ENCODE data around the gene IFIH1.

The IFIH1 gene

DNA sequence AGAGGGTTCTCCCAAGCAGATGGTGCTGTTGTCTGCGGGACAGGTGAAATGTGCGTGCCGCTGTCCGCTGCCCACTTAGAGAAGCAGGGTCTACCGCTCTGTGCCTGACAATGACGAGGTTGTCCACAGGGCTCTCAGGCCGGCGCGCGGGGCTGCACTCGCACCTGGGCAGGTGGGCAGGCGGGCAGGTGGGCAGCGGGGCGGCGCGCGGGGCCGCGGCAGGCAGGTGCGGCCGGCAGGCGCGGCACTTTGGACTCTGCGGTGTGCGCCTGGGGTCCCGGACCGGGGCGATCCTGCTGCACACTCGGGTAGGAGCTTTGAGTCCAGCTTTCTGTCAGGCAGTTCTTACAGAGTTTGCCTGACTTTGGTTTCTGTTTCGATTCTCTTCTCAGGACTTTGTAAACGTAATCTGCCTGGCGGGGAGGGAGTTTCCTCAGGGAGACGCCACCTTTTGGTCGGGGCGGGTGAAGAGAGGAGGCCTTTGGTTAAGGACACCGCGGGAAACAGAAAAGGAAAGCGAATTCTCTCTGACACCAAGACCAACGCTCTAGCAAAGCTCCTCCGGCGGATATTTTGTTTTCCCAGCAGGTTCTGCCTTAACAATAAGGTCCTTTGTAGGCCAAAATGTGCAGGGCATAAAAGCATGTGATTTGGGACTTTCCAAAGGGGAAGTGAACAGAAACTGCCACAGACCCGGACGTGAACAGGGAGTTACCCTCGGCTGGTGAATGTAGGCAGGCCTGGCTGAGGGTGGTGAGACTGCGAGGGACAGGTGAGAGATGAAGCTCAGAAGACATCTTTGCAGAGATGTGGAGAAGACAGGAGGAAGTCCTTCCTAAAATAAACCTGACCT is at the start of gene IFIH1:
Gene IFIH1, minus strand, starts transcription at position 357 of the 853 bp plus-strand sequence. CDS start 377 bp downstream, outside the sequence.
- DNase-seq (ENCODE audit: low spot score) = peak; percentile 72

DNA sequence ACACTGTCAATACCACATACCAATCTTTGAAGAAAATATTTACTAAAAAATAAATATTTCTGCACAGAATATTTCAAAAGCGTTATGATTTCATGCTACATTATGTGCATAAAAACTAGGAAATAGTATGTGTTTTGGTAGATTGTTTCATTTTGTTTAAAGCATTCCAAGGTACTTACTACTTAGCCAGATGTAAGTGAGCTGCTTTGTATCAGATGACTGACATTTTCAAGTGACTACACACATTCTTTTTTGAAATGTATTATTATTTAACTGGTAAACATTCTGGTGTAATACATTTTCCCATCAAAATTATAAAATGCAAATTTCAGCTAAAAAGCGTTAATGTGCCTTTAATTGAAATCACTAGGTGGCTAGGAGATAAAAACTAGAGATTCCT is 46.9 kb upstream of the IFIH1 start:
- no peak for DNase-seq (ENCODE audit: low spot score)

DNA sequence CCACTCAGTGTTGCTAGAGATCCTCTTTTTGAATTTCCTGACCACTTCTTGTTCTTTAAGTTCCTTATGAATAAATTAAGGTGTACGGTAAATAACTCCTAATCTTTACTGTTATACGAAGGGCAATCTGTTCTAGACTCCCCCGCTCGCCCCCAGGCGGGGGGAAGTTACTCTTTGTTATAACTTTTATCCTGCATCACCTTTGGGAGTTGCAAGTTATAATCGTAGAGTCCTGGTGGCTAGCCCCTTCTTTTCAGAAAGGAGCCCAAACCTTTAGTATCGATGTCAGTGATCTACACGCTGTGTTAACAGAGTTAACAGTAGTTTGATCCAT is 26.1 kb upstream of the IFIH1 start:
- DNase-seq (ENCODE audit: low spot score) = no peak

DNA sequence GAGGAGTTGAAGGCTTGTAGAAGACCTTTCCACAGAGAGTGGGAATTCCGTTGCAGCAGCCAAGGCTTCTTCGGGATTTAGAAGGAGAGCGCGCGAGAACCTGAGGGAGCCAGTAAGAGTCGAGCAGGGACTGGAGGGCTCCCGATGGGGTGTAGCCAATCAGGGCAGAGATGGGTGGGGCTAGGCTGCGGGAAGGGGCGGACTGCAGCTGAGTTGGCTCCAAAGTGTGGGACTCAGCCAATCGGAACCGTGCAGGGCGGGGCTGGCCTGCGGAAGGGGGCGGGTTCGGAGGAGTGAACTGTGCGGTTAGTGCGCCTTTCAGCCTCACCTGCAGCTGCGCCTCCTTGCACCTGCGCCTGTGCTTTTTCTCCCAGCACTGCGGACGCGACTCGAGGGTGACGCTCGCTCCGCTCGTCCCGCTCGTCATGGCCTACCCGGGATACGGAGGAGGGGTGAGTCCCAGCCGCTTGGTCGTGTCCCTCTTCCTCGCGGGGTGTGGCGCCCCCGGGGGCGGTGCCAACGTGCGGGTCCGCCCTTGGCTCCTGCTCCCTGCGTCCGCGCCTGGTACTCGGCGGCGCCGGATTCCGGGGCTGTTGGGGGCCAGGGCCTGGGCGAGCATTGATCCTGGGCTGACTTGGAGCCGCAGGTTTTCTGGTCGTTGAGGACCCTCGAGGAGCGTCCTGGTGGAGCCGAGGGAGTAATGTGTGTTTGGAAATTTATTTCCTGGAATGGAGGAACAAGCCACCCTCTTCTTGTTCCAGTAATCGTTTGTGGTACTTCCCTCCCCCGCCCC is 25.5 kb upstream of the IFIH1 start, which contains the start of gene GCA:
Gene GCA, plus strand, starts transcription at position 309 of the 793 bp plus-strand sequence. Its CDS starts 117 bp downstream, at position 426.
- DNase-seq (ENCODE audit: low spot score) = peak; percentile 86

DNA sequence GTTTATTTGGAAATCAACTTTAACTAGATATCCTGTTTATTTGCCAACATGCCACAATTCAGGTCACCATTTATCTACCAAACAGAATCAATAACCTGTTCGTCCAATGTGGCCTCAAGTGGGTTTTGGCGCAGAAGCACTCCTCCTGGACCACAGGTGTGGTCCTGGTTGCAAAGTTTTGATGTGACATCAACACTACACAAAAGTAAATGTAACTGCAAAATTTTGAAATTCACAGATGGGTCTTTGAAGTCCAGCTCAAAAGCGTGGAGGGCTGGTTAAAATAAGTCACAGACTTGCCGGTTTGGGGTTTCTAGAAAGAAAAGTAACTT is 25.0 kb upstream of the IFIH1 start:
- DNase-seq (ENCODE audit: low spot score) = no peak

DNA sequence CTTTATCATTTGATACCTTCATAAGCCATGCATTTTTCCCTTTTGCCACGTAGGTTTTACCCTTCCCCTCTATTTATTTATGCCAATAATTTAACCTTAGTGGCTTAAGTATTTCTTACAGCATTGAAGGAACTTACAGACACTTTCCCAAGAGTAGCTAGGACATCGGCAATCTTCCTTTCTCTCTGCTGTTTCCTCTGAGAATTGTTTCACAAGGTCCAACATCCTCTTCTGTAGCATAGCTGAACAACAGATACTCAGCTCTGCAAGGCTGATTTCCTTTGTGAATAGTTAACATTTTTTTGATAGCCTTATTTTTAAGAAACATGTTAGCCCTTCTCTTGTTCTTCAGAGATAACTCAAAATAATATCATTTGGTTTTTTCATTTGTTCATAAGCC is 24.4 kb upstream of the IFIH1 start:
- DNase-seq (ENCODE audit: low spot score) = no peak

DNA sequence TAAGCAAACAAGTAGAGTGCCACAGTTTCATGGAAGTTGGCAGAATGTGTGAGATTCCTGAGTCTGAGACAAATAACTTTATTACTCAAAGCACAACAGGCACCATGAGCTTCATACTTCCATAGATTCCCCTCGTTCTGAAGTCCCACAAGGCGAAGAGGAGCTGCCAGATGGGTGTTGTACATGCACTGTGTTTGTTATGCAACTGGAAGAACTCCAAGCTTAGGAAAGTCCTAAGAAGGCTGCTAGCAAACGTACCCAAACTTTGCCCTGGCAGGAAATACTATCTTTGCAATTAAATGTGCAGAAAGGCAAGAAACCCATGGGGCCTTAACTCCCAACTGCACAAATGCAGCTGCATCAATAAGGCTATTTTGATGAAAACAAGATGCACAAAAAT is 23.8 kb upstream of the IFIH1 start:
- no peak for DNase-seq (ENCODE audit: low spot score)

DNA sequence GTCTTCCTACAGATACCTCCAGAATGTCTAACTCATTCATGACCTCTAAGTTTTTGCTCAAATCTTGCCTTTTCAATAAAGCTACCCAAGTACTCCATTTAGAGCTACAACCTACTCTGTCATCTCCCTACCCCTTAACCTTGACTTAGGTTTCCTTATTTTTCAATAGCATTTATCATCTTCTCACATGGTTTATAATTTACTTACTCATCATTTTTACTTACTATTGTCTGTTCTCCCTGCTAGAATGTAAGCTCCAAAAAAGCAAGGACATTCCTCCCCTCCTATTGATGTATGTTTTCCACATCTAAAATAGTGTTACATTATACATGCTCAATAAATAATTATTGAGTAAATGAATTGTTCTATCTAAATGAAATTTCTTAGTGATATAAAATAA is 22.3 kb upstream of the IFIH1 start:
- DNase-seq (ENCODE audit: low spot score) = no peak

DNA sequence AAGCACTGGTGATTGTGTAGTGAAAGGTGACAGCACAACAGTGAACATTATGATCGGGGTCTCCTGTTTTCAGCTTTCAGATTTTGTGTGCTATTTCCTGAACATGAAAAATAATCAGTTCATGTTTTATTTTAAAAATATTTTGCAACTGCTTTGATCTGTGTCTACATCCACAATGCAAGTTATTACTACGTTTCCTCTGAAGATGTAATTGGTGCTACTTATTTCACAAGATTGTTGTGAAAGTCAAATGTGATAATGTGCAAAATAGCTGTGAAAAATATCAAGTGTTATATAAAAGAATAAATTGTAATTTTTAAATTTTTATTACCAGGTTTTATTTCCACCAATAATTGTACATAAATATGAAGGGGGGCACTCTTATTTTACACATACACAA is 19.4 kb upstream of the IFIH1 start:
- DNase-seq (ENCODE audit: low spot score) = no peak

DNA sequence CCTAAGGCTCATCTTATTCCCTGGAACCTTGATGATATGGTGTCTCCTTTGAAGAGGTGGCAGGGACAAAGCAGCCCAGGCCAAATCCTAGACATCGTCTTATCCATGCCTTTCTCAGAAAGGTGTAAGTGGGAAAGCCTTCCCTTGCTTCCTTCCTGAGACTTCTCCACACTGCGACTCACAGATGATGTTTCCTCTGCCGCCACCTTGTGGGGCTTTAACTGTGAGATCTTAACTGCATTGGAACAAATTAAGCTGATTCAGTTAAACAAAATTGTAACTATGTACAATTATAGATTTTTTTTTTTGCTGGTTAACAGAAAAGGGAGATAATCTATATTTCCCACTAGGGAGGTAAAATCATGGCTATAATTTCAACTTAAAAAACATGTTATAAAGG is 15.5 kb upstream of the IFIH1 start:
- DNase-seq (ENCODE audit: low spot score) = no peak

DNA sequence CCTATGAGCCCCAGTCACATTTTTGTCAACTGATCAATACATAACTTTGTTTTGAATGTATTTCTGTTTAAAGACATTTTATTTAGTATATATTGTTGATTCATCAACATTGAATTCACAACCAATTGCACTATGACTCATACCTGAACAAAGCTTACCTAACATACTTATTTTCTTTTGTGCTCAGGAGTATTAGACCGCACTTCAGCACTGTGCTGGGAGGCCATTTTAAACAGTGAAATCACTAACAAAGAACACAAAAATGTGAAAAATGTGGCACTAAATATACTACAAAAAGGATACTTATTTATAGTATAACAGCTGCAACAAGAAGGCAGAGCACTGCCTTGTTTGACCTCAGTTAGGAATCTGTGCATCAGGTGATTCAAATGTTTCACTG is 12.4 kb upstream of the IFIH1 start:
- DNase-seq (ENCODE audit: low spot score) = no peak

DNA sequence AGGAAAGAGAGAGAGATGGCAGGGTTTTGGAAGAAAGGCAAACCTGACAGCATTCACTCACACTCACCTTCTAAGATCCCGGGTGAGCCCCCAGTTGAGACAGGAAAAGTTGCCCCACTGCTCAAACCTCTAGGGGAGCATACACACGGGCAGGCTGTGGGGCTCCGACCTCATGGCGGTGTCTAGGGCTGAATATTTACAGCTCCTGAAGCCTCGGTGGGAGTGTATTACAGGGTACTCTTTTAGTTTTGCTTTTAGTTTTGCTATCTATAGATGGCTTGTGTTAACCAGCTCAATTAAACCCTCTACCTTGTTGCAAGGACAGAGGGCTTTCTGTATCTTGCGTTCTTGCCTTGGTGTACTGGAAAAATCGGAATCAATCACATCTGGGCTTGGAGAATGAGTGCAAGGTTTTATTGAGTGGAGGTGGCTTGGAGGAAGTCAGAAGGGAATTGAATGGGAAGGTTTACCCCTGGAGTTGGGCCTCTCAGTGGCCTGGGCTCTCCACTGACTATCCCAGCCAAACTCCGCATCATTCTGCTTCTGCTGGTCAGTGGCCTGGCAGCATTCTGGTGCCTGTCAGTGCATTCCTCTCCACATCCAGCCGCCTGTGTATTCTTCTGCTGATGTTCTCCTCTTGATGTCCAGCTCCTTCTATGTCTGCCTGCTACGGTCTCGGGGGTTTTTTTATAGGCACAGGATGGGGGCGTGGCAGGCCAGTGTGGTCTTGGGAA is 10.1 kb upstream of the IFIH1 start:
- DNase-seq (ENCODE audit: low spot score) = no peak

DNA sequence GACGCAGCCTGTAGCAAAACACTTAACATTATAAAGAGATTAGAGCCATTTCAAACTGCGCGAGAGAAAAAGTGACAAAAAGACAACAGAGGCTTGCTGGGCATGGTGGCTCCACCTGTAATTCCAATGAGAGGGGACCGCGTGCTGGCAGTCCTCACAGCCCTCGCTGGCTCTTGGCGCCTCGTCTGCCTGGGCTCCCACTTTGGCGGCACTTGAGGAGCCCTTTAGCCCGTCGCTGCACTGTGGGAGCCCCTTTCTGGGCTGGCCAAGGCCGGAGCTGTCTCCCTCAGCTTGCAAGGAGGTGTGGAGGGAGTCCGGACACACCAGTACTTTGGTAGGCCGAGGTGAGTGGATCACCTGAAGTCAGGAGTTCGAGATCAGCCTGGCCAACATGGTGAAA is 9.3 kb upstream of the IFIH1 start:
- DNase-seq (ENCODE audit: low spot score) = no peak

DNA sequence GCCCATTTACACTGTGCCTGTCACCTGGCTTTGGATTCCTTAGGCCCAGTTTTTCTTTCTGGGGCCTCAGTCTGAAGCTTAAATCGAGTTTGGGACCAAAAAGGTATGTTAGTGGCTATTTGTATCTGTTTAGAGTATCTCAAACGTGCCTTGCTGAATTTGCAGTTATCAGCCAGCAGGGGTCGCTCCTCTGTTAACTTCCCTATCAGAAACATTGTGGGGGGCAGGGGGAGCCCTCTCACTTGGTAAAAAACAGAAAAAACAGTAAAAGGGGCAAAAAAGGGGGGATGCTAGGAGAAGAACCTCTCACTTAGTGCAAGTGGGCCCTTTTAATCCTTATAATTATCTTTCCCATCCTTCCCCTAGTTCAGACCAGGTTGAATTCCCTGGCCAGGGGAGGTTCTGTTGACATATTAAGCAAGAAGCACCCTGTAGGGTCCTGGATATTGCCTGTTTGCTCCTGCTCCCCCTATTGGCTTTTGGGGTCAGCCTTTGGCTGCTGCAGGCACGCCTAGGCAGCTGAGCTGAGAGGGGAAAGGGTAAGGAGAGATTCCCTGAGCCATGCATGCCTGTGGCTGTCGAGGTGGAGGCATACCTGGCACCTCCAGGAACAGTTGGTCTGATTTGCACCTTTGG is 8.8 kb upstream of the IFIH1 start:
- no peak for DNase-seq (ENCODE audit: low spot score)

DNA sequence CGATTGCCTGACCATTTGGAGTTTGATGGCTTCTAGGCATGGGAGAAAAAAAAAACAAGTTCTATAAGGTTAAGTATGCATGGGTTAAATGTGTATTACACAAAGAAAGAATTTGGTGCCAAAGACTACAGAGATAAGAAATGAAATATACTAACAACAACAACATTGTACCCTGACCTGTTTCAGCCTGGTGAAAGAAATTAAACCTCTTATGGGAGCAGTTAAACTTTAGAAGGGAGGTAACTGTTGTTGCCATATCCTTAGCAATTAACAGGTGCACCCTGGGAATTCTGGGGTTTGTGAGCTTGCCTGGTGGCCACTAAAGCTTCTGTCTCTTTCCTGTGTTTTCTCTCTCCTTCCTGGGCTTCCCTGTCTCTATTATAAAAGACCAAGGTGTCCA is 6.5 kb upstream of the IFIH1 start:
- DNase-seq (ENCODE audit: low spot score) = no peak

DNA sequence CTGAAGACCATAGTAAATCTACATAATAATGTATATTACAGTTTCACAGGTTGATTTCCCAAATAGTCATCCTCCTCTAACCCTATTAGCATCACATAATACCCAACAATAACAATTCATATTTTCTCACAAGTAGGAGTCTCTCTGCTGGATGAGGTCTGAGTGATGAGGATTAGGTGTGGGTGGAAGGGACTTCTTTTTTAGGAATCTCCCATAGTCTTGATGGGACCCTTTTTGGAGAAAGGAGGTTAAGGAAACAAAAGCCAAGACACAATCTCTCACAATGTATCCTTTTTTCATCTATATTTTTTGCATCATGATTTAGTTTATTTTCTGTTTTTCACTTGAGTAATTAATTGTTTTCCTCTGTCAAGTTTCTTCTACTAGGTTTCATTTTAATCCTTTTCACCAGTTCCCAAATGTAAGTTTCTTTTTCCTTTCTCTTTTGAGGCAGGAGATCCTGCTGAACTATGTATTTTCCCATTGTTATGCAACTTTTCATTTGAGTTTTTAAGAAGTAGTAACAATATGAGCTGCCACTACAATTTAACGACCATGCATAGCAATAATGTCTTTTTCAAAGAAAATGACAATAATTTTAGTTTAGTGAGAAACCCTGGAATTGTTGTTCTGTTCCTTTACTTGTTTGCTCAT is 2.5 kb upstream of the IFIH1 start:
- no peak for DNase-seq (ENCODE audit: low spot score)

DNA sequence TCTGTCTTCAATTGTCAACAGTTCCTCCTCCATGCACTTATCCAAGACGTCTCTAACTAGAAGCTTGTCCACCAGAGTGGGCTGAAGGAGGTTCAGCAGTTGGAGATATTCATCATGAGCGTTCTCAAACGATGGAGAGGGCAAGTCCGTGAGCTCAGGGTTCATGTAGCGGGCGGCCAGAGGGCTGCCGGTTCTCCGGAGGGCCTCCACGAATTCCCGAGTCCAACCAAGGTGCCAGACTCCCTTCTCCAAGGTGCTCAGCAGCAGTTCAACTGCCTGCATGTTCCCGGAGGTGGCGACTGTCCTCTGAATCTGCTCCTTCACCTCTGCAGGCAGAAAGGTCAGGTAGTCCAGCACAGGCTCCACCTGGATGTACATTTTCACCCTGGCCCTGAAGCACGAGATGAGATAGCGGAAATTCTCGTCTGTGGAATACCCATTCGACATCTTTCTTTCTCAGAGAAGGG is 590 bp downstream of the IFIH1 start:
- no peak for DNase-seq (ENCODE audit: low spot score)

DNA sequence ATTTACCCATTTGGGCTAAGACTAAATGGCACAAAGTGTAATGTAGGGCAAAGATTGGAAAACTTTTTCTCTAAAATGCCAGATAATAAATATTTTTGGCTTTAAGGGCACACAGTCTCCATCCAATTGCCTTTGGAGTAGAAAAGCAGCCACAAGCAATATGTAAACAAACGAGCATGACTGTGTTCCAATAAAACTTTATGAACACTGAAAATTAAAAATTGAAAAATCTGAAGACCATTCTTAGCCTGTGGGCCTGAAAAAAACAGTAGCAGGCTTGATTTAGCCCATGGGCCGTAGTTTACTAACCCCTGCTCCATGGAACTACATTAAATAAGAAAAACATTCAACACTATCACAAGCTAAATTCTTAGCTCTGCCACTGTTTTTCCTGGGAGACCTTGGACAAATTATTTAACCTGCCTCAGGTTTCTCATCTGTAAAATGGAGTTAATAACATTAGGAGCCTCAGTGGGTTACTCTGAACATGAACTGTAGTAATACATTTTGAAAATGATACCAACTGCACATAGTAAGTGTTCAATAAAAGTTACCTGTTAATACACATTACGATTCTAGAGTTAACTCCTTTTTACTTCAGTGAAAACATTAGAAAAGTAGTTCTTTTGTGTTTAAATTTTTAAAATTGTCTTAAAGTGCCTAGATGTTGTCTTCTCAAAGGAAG is 1.3 kb downstream of the IFIH1 start:
- DNase-seq (ENCODE audit: low spot score) = no peak

DNA sequence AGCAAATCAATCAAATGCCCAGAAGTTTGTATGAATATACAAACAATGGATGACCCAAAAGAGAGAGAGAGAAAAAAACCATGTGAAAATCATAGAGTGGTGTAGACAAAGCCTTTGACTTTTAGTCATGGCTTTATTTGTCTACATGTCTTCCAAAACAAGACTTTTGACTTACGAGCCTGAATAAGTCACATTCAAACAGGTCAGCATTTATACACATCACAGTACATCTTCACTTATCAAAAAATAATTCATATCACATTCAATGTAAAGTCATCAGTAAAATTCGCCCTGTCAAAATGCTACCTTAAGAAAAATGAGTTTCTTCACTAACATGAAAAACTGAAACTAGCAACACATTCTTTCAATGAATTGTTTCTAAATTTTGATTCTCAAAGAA is 1.9 kb downstream of the IFIH1 start:
- no peak for DNase-seq (ENCODE audit: low spot score)

DNA sequence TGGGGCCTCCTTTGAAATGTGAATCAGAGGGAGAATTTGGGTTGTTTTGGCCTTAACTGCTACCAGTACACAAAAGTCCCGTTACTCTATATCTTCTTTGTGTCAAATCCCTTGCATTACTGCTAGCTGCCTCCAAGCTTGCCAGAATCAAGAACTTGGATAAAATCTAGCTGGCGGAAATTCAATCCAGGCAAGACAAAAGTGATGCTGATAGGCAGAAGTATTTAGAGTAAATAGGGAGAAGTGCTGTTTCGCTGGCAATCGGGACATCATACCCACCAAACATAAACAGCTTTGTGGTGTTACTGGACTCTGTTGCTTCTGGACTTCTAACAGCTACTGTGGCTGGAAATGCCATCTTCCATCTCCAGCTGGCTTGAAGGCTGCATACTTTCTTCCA is 2.5 kb downstream of the IFIH1 start:
- DNase-seq (ENCODE audit: low spot score) = no peak

DNA sequence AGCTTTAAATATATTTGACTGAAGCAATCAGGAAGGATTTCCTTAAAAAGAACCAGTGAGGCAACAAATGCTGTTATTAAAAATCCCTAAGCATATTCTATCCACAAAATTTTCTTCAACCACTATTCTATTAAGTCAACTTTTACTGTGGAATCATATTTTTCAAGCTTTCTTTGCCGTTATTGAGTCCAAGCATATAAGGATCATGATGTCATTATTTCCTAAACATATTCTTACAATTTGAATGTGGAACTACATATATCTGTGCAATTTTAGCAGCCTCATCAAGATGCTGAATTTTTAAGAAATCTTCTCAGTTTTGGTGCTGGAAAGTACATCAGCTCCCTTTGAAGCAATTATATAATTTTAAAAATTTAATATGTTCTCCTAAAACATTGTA is 5.6 kb downstream of the IFIH1 start:
- no peak for DNase-seq (ENCODE audit: low spot score)
